Measurements from ENCODE around the gene WSCD2.

The WSCD2 gene

DNA sequence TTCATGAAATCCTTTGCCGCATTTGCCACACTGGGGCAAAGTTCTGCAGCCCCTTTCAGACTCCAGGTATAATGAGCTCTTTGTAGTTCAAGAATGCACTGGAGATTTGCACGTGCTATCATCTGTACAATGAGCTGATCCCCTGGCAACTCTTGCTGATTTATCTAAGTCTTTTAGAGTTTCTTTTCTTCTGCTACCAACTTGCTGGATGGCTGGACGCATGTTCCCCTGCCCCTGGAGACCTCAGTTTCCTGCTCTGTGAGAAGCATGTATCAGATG lies 106.8 kb downstream of the WSCD2 start:
- Histone ChIP-seq H3K27ac (ENCODE audit: insufficient read depth, low read length, poor library complexity, severe bottlenecking) (no peak overlapping the region), H3K36me3 (ENCODE audit: control insufficient read depth, insufficient read depth, low read length) (no peaks in the 10 kb centered on the region), H3K27me3 (replicated peaks; ENCODE audit: control insufficient read depth, insufficient read depth, low read length, poor library complexity, severe bottlenecking) (no peaks in the 10 kb centered on the region), H3K4me1 (ENCODE audit: control insufficient read depth, insufficient read depth, low read length, poor library complexity, severe bottlenecking) (no peaks in the 10 kb centered on the region), H3K4me3 (ENCODE audit: insufficient read depth, low read depth, low read length, poor library complexity, severe bottlenecking) (no peak overlapping the region), H3K9me3 (ENCODE audit: control insufficient read depth, low read length) (no peaks in the 10 kb centered on the region)
- no peak for DNase-seq

DNA sequence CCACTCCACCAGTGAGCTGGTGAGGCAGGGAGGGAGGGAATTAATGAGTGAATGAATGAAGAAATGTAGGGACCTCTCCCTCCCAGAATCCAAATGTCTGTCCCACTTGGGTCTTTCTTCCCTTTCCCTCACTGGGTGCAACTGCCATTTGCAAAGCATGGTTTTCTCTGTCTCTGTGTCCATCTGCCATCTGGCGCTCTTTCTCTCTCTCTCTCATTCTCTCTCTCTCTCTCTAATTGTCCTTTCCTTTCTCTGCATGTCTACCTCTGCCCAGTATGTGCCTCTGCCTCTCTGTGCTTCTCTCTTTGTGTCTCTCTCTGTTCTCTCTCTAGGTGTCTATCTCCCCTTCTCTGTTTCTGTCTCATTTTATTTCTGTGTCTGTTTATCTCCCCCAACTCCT lies 107.3 kb downstream of the WSCD2 start:
- DNase-seq, result no peak
- no peaks in the 10 kb centered on the region for H3K9me3 ChIP-seq (ENCODE audit: control insufficient read depth, low read length)
- no peaks in the 10 kb centered on the region for H3K36me3 ChIP-seq (ENCODE audit: control insufficient read depth, insufficient read depth, low read length)
- H3K4me3 ChIP-seq (ENCODE audit: insufficient read depth, low read depth, low read length, poor library complexity, severe bottlenecking), result no peak overlapping the region
- H3K4me1 ChIP-seq (ENCODE audit: control insufficient read depth, insufficient read depth, low read length, poor library complexity, severe bottlenecking), result no peaks in the 10 kb centered on the region
- no peaks in the 10 kb centered on the region for H3K27me3 ChIP-seq (replicated peaks; ENCODE audit: control insufficient read depth, insufficient read depth, low read length, poor library complexity, severe bottlenecking)
- H3K27ac ChIP-seq (ENCODE audit: insufficient read depth, low read length, poor library complexity, severe bottlenecking), result no peak overlapping the region

DNA sequence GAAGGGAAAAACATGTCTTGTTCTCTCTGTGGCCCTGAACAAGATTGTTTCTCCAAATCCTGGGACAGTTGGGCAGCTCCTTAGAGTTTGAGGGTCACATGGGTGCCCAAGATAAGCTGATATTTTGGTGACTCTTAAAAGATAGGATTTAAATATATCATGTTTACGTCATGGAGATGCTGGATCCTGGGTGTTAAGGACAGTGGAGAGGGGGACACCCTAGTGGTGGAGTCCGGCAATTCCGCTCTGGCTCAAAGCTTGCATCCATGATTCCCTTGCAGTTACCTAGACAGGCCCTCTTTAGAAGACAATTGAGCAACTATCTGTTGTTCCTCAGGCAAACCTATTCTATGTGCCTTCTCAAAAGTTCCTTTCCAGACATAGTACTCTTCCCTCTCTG lies 108.2 kb downstream of the WSCD2 start:
- no peak for DNase-seq
- Histone ChIP-seq H3K4me1 (ENCODE audit: control insufficient read depth, insufficient read depth, low read length, poor library complexity, severe bottlenecking) (no peaks in the 10 kb centered on the region), H3K9me3 (ENCODE audit: control insufficient read depth, low read length) (no peaks in the 10 kb centered on the region), H3K4me3 (ENCODE audit: insufficient read depth, low read depth, low read length, poor library complexity, severe bottlenecking) (no peak overlapping the region), H3K27ac (ENCODE audit: insufficient read depth, low read length, poor library complexity, severe bottlenecking) (no peak overlapping the region), H3K36me3 (ENCODE audit: control insufficient read depth, insufficient read depth, low read length) (no peaks in the 10 kb centered on the region), H3K27me3 (replicated peaks; ENCODE audit: control insufficient read depth, insufficient read depth, low read length, poor library complexity, severe bottlenecking) (no peaks in the 10 kb centered on the region)

DNA sequence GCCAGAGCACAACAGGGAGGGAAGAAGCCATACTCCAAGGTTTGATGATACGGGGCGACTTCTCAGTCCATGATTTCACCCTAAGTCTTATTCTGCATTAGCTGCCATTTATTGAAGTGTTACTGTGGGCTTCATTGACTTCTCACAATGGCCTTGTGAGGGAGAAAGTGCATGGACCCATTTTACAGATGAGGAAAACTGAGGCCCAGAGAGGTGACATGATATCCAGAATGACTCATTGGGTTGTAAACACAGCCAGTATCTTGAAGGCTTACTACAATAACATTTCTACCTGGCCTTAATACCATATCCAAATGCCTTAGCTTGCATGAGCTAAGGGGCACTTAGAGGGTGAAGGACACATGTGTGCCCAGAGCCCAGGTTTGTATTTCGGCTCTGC lies 109.4 kb downstream of the WSCD2 start:
- DNase-seq, result no peak
- H3K27me3 ChIP-seq (replicated peaks; ENCODE audit: control insufficient read depth, insufficient read depth, low read length, poor library complexity, severe bottlenecking), result no peaks in the 10 kb centered on the region
- H3K4me1 ChIP-seq (ENCODE audit: control insufficient read depth, insufficient read depth, low read length, poor library complexity, severe bottlenecking), result no peaks in the 10 kb centered on the region
- H3K4me3 ChIP-seq (ENCODE audit: insufficient read depth, low read depth, low read length, poor library complexity, severe bottlenecking), result no peak overlapping the region
- no peaks in the 10 kb centered on the region for H3K9me3 ChIP-seq (ENCODE audit: control insufficient read depth, low read length)
- no peaks in the 10 kb centered on the region for H3K36me3 ChIP-seq (ENCODE audit: control insufficient read depth, insufficient read depth, low read length)
- H3K27ac ChIP-seq (ENCODE audit: insufficient read depth, low read length, poor library complexity, severe bottlenecking), result no peak overlapping the region

GRCh38 chr12:108239378-108239777 lies 110.3 kb downstream of the WSCD2 start:
- no peak for DNase-seq
- no peak overlapping the region for H3K27ac ChIP-seq (ENCODE audit: insufficient read depth, low read length, poor library complexity, severe bottlenecking)
- no peaks in the 10 kb centered on the region for H3K27me3 ChIP-seq (replicated peaks; ENCODE audit: control insufficient read depth, insufficient read depth, low read length, poor library complexity, severe bottlenecking)
- H3K4me3 ChIP-seq (ENCODE audit: insufficient read depth, low read depth, low read length, poor library complexity, severe bottlenecking), result no peak overlapping the region
- H3K4me1 ChIP-seq (ENCODE audit: control insufficient read depth, insufficient read depth, low read length, poor library complexity, severe bottlenecking), result no peaks in the 10 kb centered on the region
- H3K9me3 ChIP-seq (ENCODE audit: control insufficient read depth, low read length), result no peaks in the 10 kb centered on the region
- no peaks in the 10 kb centered on the region for H3K36me3 ChIP-seq (ENCODE audit: control insufficient read depth, insufficient read depth, low read length)

GRCh38 chr12:108240027-108240785 lies 111.1 kb downstream of the WSCD2 start:
- Histone ChIP-seq H3K36me3 (ENCODE audit: control insufficient read depth, insufficient read depth, low read length) (no peaks in the 10 kb centered on the region), H3K27ac (ENCODE audit: insufficient read depth, low read length, poor library complexity, severe bottlenecking) (no peak overlapping the region), H3K4me3 (ENCODE audit: insufficient read depth, low read depth, low read length, poor library complexity, severe bottlenecking) (no peak overlapping the region), H3K9me3 (ENCODE audit: control insufficient read depth, low read length) (no peaks in the 10 kb centered on the region), H3K4me1 (ENCODE audit: control insufficient read depth, insufficient read depth, low read length, poor library complexity, severe bottlenecking) (no peaks in the 10 kb centered on the region), H3K27me3 (replicated peaks; ENCODE audit: control insufficient read depth, insufficient read depth, low read length, poor library complexity, severe bottlenecking) (no peaks in the 10 kb centered on the region)
- DNase-seq, result no peak

DNA sequence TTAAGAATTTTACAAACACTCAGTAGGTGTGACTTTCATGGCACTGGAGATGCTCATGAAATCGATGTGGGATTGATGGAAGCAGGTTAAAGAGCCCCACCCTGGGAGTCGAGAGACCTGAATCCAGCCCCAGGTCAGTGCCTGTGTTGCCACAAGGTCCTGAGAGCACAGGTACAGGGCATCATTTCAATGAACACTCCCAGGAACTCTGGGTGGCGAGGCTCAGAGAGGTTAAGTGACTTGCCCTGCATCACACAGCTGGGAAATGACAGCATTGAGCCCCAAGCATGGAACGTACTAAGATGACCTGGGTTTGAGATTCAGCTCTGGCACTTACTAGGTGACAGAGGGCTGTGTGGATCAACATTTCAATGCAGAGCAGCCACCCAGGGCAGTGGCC lies 111.8 kb downstream of the WSCD2 start:
- Histone ChIP-seq H3K9me3 (ENCODE audit: control insufficient read depth, low read length) (no peaks in the 10 kb centered on the region), H3K4me3 (ENCODE audit: insufficient read depth, low read depth, low read length, poor library complexity, severe bottlenecking) (no peak overlapping the region), H3K4me1 (ENCODE audit: control insufficient read depth, insufficient read depth, low read length, poor library complexity, severe bottlenecking) (no peaks in the 10 kb centered on the region), H3K36me3 (ENCODE audit: control insufficient read depth, insufficient read depth, low read length) (no peaks in the 10 kb centered on the region), H3K27me3 (replicated peaks; ENCODE audit: control insufficient read depth, insufficient read depth, low read length, poor library complexity, severe bottlenecking) (no peaks in the 10 kb centered on the region), H3K27ac (ENCODE audit: insufficient read depth, low read length, poor library complexity, severe bottlenecking) (no peak overlapping the region)
- DNase-seq, result no peak

DNA sequence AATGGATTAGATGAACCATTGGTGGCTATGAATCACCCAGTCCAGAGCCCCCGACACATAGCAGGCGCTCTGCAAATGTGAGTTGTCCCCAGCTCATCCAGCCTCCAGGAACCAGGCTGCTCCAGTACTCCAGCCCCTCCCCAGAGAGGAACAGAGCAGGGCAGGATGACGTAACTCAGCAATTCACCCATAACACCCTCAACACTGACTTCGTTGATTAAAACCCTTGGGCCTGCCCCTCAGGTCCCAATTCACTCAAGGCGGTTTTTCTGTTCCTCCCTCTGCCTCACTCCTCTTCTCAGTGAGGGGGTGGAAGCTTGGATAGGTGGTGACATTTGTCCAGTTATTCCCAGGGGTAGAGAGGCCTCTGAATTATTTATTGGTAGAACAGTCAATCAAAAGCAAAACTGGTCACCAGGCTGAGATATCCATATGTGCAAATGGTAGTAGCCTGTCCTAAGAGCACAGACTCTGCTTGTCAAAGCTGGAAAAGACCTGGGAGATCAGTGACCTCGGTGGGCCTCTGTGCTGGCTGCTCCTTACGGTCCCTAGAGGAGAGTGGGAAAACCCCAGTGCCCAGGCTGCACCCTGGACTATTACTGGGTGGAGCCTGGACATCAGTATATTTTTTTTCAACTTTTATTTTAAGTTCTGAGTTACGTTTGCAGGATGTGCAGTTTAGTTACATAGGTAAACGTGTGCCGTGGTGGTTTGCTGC lies 113.1 kb downstream of the WSCD2 start:
- no peaks in the 10 kb centered on the region for H3K36me3 ChIP-seq (ENCODE audit: control insufficient read depth, insufficient read depth, low read length)
- H3K4me1 ChIP-seq (ENCODE audit: control insufficient read depth, insufficient read depth, low read length, poor library complexity, severe bottlenecking), result no peaks in the 10 kb centered on the region
- H3K27me3 ChIP-seq (replicated peaks; ENCODE audit: control insufficient read depth, insufficient read depth, low read length, poor library complexity, severe bottlenecking), result no peaks in the 10 kb centered on the region
- H3K4me3 ChIP-seq (ENCODE audit: insufficient read depth, low read depth, low read length, poor library complexity, severe bottlenecking), result no peak overlapping the region
- H3K27ac ChIP-seq (ENCODE audit: insufficient read depth, low read length, poor library complexity, severe bottlenecking), result no peak overlapping the region
- H3K9me3 ChIP-seq (ENCODE audit: control insufficient read depth, low read length), result no peaks in the 10 kb centered on the region
- no peak for DNase-seq

- no peak overlapping the region for H3K27ac ChIP-seq (ENCODE audit: insufficient read depth, low read length, poor library complexity, severe bottlenecking)
- H3K4me1 ChIP-seq (ENCODE audit: control insufficient read depth, insufficient read depth, low read length, poor library complexity, severe bottlenecking), result no peaks in the 10 kb centered on the region
- no peaks in the 10 kb centered on the region for H3K36me3 ChIP-seq (ENCODE audit: control insufficient read depth, insufficient read depth, low read length)
- no peaks in the 10 kb centered on the region for H3K27me3 ChIP-seq (replicated peaks; ENCODE audit: control insufficient read depth, insufficient read depth, low read length, poor library complexity, severe bottlenecking)
- H3K4me3 ChIP-seq (ENCODE audit: insufficient read depth, low read depth, low read length, poor library complexity, severe bottlenecking), result no peak overlapping the region
- DNase-seq, result no peak
- H3K9me3 ChIP-seq (ENCODE audit: control insufficient read depth, low read length), result no peaks in the 10 kb centered on the region
These were observed 118.0 kb downstream of the WSCD2 start for GRCh38 chr12:108247130-108247529.

DNA sequence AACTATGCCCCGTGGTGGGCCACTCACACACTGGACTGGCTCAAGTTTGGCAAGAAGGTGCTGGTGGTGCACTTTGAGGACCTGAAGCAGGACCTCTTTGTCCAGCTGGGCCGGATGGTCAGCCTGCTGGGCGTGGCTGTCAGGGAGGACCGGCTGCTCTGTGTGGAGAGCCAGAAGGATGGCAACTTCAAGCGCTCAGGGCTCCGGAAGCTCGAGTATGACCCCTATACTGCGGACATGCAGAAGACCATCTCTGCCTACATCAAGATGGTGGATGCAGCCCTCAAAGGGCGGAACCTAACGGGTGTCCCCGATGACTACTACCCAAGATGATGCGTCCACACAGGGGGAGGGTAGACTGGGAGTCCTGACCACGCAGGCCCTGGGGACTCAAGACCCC lies 118.9 kb downstream of the WSCD2 start:
- H3K36me3 ChIP-seq (ENCODE audit: control insufficient read depth, insufficient read depth, low read length), result no peaks in the 10 kb centered on the region
- no peak overlapping the region for H3K27ac ChIP-seq (ENCODE audit: insufficient read depth, low read length, poor library complexity, severe bottlenecking)
- H3K27me3 ChIP-seq (replicated peaks; ENCODE audit: control insufficient read depth, insufficient read depth, low read length, poor library complexity, severe bottlenecking), result no peaks in the 10 kb centered on the region
- no peaks in the 10 kb centered on the region for H3K4me1 ChIP-seq (ENCODE audit: control insufficient read depth, insufficient read depth, low read length, poor library complexity, severe bottlenecking)
- no peaks in the 10 kb centered on the region for H3K9me3 ChIP-seq (ENCODE audit: control insufficient read depth, low read length)
- H3K4me3 ChIP-seq (ENCODE audit: insufficient read depth, low read depth, low read length, poor library complexity, severe bottlenecking), result no peak overlapping the region
- no peak for DNase-seq

All from effector memory CD4-positive, alpha-beta T cell (primary cell).